ENCODE results near the gene CEACAM5. TPM values are rescaled to one million over a fixed set of nuclear protein-coding genes. Genes with fewer than 3 reads are reported as not detected.
"Not testable (repeated sequence)": the region's sequence is repeated elsewhere in the genome, so short reads cannot be mapped to it uniquely, and the experiment has no call there.

CEACAM5 gene
- total RNA-seq, 1 experiment from 2014 or later, result not detected

DNA sequence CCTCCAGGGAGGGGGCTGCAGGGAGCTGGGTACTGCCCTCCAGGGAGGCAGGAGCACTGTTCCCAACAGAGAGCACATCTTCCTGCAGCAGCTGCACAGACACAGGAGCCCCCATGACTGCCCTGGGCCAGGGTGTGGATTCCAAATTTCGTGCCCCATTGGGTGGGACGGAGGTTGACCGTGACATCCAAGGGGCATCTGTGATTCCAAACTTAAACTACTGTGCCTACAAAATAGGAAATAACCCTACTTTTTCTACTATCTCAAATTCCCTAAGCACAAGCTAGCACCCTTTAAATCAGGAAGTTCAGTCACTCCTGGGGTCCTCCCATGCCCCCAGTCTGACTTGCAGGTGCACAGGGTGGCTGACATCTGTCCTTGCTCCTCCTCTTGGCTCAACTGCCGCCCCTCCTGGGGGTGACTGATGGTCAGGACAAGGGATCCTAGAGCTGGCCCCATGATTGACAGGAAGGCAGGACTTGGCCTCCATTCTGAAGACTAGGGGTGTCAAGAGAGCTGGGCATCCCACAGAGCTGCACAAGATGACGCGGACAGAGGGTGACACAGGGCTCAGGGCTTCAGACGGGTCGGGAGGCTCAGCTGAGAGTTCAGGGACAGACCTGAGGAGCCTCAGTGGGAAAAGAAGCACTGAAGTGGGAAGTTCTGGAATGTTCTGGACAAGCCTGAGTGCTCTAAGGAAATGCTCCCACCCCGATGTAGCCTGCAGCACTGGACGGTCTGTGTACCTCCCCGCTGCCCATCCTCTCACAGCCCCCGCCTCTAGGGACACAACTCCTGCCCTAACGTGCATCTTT lies 7.8 kb upstream of the CEACAM5 start:
- DNase-seq (ENCODE audit: low spot score), result no peak

GRCh38 chr19:41701401-41702075 lies 6.9 kb upstream of the CEACAM5 start:
- DNase-seq (ENCODE audit: low spot score), result no peak

- DNase-seq (ENCODE audit: low spot score), result peak; percentile 48
These were observed 6.2 kb upstream of the CEACAM5 start for GRCh38 chr19:41702171-41702651.

DNA sequence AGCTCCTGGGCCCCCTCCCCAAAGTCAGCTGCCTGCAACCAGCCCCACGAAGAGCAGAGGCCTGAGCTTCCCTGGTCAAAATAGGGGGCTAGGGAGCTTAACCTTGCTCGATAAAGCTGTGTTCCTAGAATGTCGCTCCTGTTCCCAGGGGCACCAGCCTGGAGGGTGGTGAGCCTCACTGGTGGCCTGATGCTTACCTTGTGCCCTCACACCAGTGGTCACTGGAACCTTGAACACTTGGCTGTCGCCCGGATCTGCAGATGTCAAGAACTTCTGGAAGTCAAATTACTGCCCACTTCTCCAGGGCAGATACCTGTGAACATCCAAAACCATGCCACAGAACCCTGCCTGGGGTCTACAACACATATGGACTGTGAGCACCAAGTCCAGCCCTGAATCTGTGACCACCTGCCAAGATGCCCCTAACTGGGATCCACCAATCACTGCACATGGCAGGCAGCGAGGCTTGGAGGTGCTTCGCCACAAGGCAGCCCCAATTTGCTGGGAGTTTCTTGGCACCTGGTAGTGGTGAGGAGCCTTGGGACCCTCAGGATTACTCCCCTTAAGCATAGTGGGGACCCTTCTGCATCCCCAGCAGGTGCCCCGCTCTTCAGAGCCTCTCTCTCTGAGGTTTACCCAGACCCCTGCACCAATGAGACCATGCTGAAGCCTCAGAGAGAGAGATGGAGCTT lies 4.7 kb upstream of the CEACAM5 start:
- DNase-seq (ENCODE audit: low spot score), result no peak

- peak; percentile 21 for DNase-seq (ENCODE audit: low spot score)
These were observed 2.8 kb upstream of the CEACAM5 start for GRCh38 chr19:41705393-41706174.

GRCh38 chr19:41706741-41707501 lies 1.5 kb upstream of the CEACAM5 start:
- peak; percentile 61 for DNase-seq (ENCODE audit: low spot score)

DNA sequence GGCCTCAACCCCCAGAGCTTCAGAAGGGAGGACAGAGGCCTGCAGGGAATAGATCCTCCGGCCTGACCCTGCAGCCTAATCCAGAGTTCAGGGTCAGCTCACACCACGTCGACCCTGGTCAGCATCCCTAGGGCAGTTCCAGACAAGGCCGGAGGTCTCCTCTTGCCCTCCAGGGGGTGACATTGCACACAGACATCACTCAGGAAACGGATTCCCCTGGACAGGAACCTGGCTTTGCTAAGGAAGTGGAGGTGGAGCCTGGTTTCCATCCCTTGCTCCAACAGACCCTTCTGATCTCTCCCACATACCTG lies 969 bp upstream of the CEACAM5 start:
- DNase-seq (ENCODE audit: low spot score), result no peak

DNA sequence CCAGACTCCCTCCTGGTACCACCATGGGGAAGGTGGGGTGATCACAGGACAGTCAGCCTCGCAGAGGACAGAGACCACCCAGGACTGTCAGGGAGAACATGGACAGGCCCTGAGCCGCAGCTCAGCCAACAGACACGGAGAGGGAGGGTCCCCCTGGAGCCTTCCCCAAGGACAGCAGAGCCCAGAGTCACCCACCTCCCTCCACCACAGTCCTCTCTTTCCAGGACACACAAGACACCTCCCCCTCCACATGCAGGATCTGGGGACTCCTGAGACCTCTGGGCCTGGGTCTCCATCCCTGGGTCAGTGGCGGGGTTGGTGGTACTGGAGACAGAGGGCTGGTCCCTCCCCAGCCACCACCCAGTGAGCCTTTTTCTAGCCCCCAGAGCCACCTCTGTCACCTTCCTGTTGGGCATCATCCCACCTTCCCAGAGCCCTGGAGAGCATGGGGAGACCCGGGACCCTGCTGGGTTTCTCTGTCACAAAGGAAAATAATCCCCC lies 505 bp upstream of the CEACAM5 start:
- no peak for DNase-seq (ENCODE audit: low spot score)

- not testable (repeated sequence) for DNase-seq (ENCODE audit: low spot score)
These were observed 1.1 kb downstream of the CEACAM5 start for GRCh38 chr19:41709516-41709915.

- DNase-seq (ENCODE audit: low spot score), result no peak
These were observed 1.7 kb downstream of the CEACAM5 start for GRCh38 chr19:41709951-41710645.

DNA sequence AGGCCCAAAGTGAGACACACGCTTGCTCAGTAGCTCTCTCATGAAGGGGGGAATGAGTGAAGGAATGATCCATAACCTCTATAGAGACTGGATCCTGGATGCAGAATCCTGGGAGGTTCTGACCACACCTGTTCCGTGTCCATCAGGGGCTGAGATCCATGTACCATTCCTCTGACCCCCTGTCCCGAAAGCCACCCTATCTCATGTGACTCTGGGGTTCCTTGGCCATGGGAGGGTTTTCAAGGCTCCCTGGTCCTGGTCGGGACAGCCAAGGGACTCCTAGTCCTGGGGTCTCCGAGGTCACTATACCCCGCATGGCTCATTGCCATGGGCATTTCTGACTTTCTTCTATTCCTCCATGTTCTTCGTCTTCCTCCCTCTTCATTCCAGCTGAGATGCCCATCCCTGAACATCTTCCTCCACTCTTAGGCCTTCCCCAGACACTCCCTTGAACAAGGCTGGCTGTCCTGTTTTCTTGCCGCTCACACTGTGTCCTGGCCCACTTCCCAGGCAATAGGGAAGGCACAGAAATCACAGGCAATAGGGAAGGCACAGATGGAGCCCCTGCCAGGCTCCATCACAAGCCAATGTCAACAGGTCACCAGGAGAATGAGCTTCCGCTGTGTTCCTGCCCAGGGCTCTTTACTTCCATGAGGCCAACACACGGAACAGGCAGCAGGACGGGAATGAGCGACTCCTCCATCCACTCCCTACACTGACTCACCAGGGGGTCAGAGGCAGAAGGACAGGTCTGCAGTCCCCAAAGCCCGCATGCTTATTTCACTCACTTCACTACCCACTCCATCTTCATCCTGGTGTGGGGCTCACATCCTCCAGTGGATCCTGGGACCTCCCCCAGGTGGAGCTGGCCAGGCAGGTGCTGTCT lies 3.2 kb downstream of the CEACAM5 start:
- no peak for DNase-seq (ENCODE audit: low spot score)

GRCh38 chr19:41714598-41714997 lies 6.2 kb downstream of the CEACAM5 start:
- DNase-seq (ENCODE audit: low spot score), result no peak

- DNase-seq (ENCODE audit: low spot score), result no peak
These were observed 10.3 kb downstream of the CEACAM5 start for GRCh38 chr19:41718761-41719160.

- DNase-seq (ENCODE audit: low spot score), result no peak
These were observed 11.7 kb downstream of the CEACAM5 start for GRCh38 chr19:41720103-41720502.

DNA sequence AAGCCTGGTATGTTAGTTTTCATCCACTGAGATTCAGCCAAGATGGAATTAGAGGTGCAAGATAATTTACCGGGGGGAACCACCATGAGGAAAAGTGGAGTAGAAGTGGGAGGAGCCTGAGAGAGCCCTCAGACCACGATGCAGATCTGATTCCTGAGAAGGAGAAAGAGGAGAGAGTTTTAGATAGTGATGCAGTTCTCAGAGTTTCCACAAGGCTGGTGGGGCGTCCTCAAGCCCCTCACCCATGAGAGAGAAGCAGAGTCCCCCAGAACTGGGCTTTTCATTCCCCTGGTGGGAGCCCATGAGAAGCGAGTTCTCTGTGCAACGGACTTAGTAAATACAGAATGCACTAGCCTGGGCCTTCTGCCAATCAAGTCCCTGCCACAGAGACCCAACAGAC lies 18.1 kb downstream of the CEACAM5 start:
- no peak for DNase-seq (ENCODE audit: low spot score)

- no peak for DNase-seq (ENCODE audit: low spot score)
These were observed 25.7 kb downstream of the CEACAM5 start for GRCh38 chr19:41734156-41734555.

GRCh38 chr19:41734585-41734984 lies 26.2 kb downstream of the CEACAM5 start:
- no peak for DNase-seq (ENCODE audit: low spot score)

GRCh38 chr19:41735071-41735600 lies 26.7 kb downstream of the CEACAM5 start:
- no peak for DNase-seq (ENCODE audit: low spot score)

DNA sequence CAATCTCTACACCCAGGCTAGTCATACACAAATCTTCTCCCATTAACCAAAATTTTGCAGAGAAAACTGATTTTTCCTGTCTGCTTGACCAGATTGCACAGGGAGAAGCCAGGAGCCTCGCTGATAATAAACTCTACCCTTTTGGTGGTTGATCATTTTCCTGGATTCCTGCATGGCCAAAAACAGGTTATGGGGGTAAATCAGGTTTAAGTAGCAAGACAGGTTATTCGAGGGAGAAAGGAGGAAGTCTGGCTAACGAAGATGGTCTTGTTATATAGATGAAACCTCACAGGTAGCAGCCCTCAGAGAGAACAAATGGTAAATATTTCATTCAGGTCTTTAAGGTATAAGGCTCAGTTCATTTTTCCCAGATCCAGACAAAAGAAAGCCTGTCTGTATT lies 30.9 kb downstream of the CEACAM5 start:
- DNase-seq (ENCODE audit: low spot score), result no peak
